Measurements from ENCODE around the gene TIAM2.

GRCh38 chr6:155077331-155077730 lies 82.2 kb downstream of the TIAM2 start:
- TF ChIP-seq POLR2A (IDR thresholded peaks at IDR 0.05; ENCODE audit: low read length) (no peak), GATA1 (IDR thresholded peaks at IDR 0.05; ENCODE audit: low read depth, low read length) (no peak)

Measured in erythroblast (primary cell).